CD14-positive monocyte (primary cell): ENCODE results near the gene CEP170B. TPM values are rescaled to one million over a fixed set of nuclear protein-coding genes. Genes with fewer than 3 reads are reported as not detected.

Source experiments
- DNase-seq, 3 donors: peaks; one replicate each; pipeline ENCODE4 v3.0.0-alpha.2; 2011 to 2022
- H2AFZ ChIP-seq: 2 replicates; pipeline ENCODE4 v1.6.0; 2012; ENCODE audit warnings: mild to moderate bottlenecking, low read depth, low read length, inconsistent platforms; ENCODE audit not compliant: insufficient read depth, poor library complexity, severe bottlenecking
- H3K27ac ChIP-seq, 2 donors: 1 replicate in 1 of 2; 2 replicates in 1 of 2; pipeline ENCODE4 v1.5.1; 2012 to 2013; ENCODE audit warnings: low read length in 2 of 2, control low read depth in 1 of 2, inconsistent platforms in 1 of 2, low read depth in 1 of 2, mild to moderate bottlenecking in 1 of 2
- H3K27me3 ChIP-seq, 2 donors: one replicate each; pipeline versions ENCODE4 v1.6.0 to v1.6.1; 2011 to 2013; ENCODE audit warnings: low read length in 2 of 2; ENCODE audit not compliant: control insufficient read depth in 2 of 2, insufficient read depth in 2 of 2
- H3K36me3 ChIP-seq, 2 donors: replicated peaks in 1 of 2; 1 replicate in 1 of 2; 2 replicates in 1 of 2; pipeline versions ENCODE4 v1.5.1 to v1.6.1; 2012 to 2013; ENCODE audit warnings: low read length in 2 of 2, control low read depth in 1 of 2, inconsistent platforms in 1 of 2, mild to moderate bottlenecking in 1 of 2; ENCODE audit not compliant: insufficient read depth in 2 of 2, control insufficient read depth in 1 of 2
- H3K4me1 ChIP-seq, 2 donors: 1 replicate in 1 of 2; 2 replicates in 1 of 2; pipeline versions ENCODE4 v1.5.1 to v1.6.1; 2012 to 2013; ENCODE audit warnings: low read length in 2 of 2, control low read depth in 1 of 2, inconsistent platforms in 1 of 2, mild to moderate bottlenecking in 1 of 2, moderate library complexity in 1 of 2; ENCODE audit not compliant: insufficient read depth in 2 of 2, control insufficient read depth in 1 of 2
- H3K4me2 ChIP-seq: replicated peaks from 2 replicates; pipeline ENCODE3; 2012; ENCODE audit warnings: low read length, moderate library complexity, mild to moderate bottlenecking; ENCODE audit not compliant: poor library complexity, severe bottlenecking; ENCODE audit errors: extremely low read depth
- H3K4me3 ChIP-seq, 3 experiments: fragments of 200-600 bp in 1 of 3; sonication (generic) in 1 of 3; replicated peaks in 1 of 3; 1 replicate in 2 of 3; 2 replicates in 1 of 3; pipeline ENCODE4 v1.5.1; 2011 to 2013; ENCODE audit warnings: low read length in 3 of 3, mild to moderate bottlenecking in 3 of 3, control low read depth in 2 of 3, low read depth in 2 of 3, inconsistent platforms in 1 of 3, moderate library complexity in 1 of 3
- H3K79me2 ChIP-seq: 2 replicates; pipeline ENCODE4 v1.6.0; 2012; ENCODE audit warnings: mild to moderate bottlenecking, control low read depth, inconsistent platforms, low read length, moderate library complexity; ENCODE audit not compliant: insufficient read depth
- H3K9ac ChIP-seq: 2 replicates; pipeline ENCODE4 v1.6.0; 2017; ENCODE audit warnings: low read length, mild to moderate bottlenecking; ENCODE audit not compliant: insufficient read depth, poor library complexity, severe bottlenecking
- H3K9me3 ChIP-seq, 2 donors: replicated peaks in 1 of 2; 1 replicate in 1 of 2; 2 replicates in 1 of 2; pipeline versions ENCODE4 v1.5.1 to v1.6.1; 2012 to 2013; ENCODE audit warnings: low read length in 2 of 2, control low read depth in 1 of 2; ENCODE audit not compliant: control insufficient read depth in 1 of 2, insufficient read depth in 1 of 2
- H4K20me1 ChIP-seq: 2 replicates; pipeline ENCODE4 v1.6.0; 2012; ENCODE audit warnings: mild to moderate bottlenecking, low read length, control low read depth, moderate library complexity; ENCODE audit not compliant: insufficient read depth
- H3K27ac Mint-ChIP-seq, 7 donors: one replicate each; pipeline ENCODE4 v1.8.0; 2020; ENCODE audit warnings: mild to moderate bottlenecking in 7 of 7, mixed read lengths in 7 of 7, moderate library complexity in 6 of 7, inconsistent platforms in 2 of 7
- H3K27me3 Mint-ChIP-seq, 3 donors: one replicate each; pipeline ENCODE4 v1.8.0; 2021 to 2022; ENCODE audit warnings: low read depth in 3 of 3, mild to moderate bottlenecking in 3 of 3, mixed read lengths in 3 of 3, moderate library complexity in 3 of 3, inconsistent platforms in 1 of 3
- H3K36me3 Mint-ChIP-seq, 2 donors: one replicate each; pipeline ENCODE4 v1.8.0; 2020; ENCODE audit warnings: mixed read lengths in 2 of 2, inconsistent platforms in 1 of 2, mild to moderate bottlenecking in 1 of 2
- H3K4me1 Mint-ChIP-seq: one replicate; pipeline ENCODE4 v1.8.0; 2020; ENCODE audit warnings: mild to moderate bottlenecking, mixed read lengths
- H3K4me3 Mint-ChIP-seq, 2 donors: one replicate each; pipeline ENCODE4 v1.8.0; 2020; ENCODE audit warnings: mild to moderate bottlenecking in 2 of 2, mixed read lengths in 2 of 2, moderate library complexity in 1 of 2
- H3K9me3 Mint-ChIP-seq, 7 donors: one replicate each; pipeline ENCODE4 v1.8.0; 2020 to 2022; ENCODE audit warnings: mixed read lengths in 7 of 7, mild to moderate bottlenecking in 6 of 7, moderate library complexity in 6 of 7, inconsistent platforms in 2 of 7
- CTCF ChIP-seq: fragments of 200-600 bp; IDR thresholded peaks from one replicate; pipeline ENCODE4 v1.8.0; 2022; ENCODE audit warnings: antibody characterized with exemption, mild to moderate bottlenecking
- WGBS: methylation state at CpG from one replicate; pipeline ENCODE4 v1.1.5; 2013; ENCODE audit warnings: missing lambda C conversion rate; ENCODE audit not compliant: insufficient coverage; 5-methylcytosine and 5-hydroxymethylcytosine counted together
- intact Hi-C, 2 donors: fragments of 100-400 bp; cut with micrococcal nuclease; formaldehyde crosslinking; loops; one replicate each; pipeline versions ENCODE4 v1.15.0 to v1.15.1; 2023
- polyA plus RNA-seq, 3 donors: library from polyadenylated mRNA; depleted of rRNA in 1 of 3; unstranded in 2 of 3; stranded (reverse) in 1 of 3; fragments of 300-500 nt in 2 of 3; fragments of >200 nt in 1 of 3; fragmentation: Illumina TruSeq in 2 of 3; gene quantifications; 1 replicate in 2 of 3; 2 replicates in 1 of 3; pipeline ENCODE4 v1.2.3, GENCODE V29; 2012 to 2021

CEP170B gene
- polyA plus RNA-seq, 3 donors, result 0.09 TPM; not detected in 2

GRCh38 chr14:104886690-104887622 lies 21.9 kb downstream of the CEP170B start:
- WGBS, result 96% methylated on average over 44 of the region's 59 CpGs
- H3K36me3 Mint-ChIP-seq, result no peaks in the 10 kb centered on the region
- Histone ChIP-seq H2AFZ (no peak overlapping the region), H4K20me1 (no peaks in the 10 kb centered on the region), H3K9me3 (no peaks in the 10 kb centered on the region), H3K27ac (no peak overlapping the region), H3K4me1 (no peaks in the 10 kb centered on the region), H3K27me3 (no peaks in the 10 kb centered on the region), H3K4me3 (no peak overlapping the region), H3K4me2 (no peak overlapping the region), H3K36me3 (no peaks in the 10 kb centered on the region), H3K9ac (no peak overlapping the region), H3K79me2 (no peaks in the 10 kb centered on the region)
- peaks cover 0 to 2% (median 0%) of the 10 kb centered on the region in 7 donors for H3K9me3 Mint-ChIP-seq
- H3K27me3 Mint-ChIP-seq, result peaks cover 0 to 2% (median 1%) of the 10 kb centered on the region in 3 donors
- intact Hi-C loops, result no loop called here
- DNase-seq, result no peak
- no peaks in the 10 kb centered on the region for H3K4me1 Mint-ChIP-seq
- no peak for TF ChIP-seq CTCF
- peak overlapping the region in 1 of 7 donors; percentile 41 for H3K27ac Mint-ChIP-seq
- no peak overlapping the region for H3K4me3 Mint-ChIP-seq

GRCh38 chr14:104887623-104888488 lies 22.8 kb downstream of the CEP170B start:
- Histone ChIP-seq H3K79me2 (no peaks in the 10 kb centered on the region), H4K20me1 (no peaks in the 10 kb centered on the region), H3K9ac (no peak overlapping the region), H3K27me3 (no peaks in the 10 kb centered on the region), H3K9me3 (no peaks in the 10 kb centered on the region), H3K36me3 (no peaks in the 10 kb centered on the region), H3K4me3 (no peak overlapping the region), H3K4me2 (no peak overlapping the region), H3K4me1 (no peaks in the 10 kb centered on the region), H2AFZ (no peak overlapping the region), H3K27ac (no peak overlapping the region)
- TF ChIP-seq CTCF, result no peak
- H3K4me3 Mint-ChIP-seq, result no peak overlapping the region
- H3K36me3 Mint-ChIP-seq, result no peaks in the 10 kb centered on the region
- no peak overlapping the region for H3K27ac Mint-ChIP-seq
- H3K9me3 Mint-ChIP-seq, result peaks cover 0 to 2% (median 0%) of the 10 kb centered on the region in 7 donors
- WGBS, result 91% methylated on average over 33 of the region's 33 CpGs
- no peaks in the 10 kb centered on the region for H3K4me1 Mint-ChIP-seq
- DNase-seq, result no peak
- intact Hi-C loops, result no loop called here
- H3K27me3 Mint-ChIP-seq, result peaks cover 0 to 3% (median 1%) of the 10 kb centered on the region in 3 donors
